Testis (tissue), 2 donors: ENCODE results near the gene TMEM126A.

Experiments used
- POLR2A ChIP-seq: fragments of 450-650 bp; IDR thresholded peaks from one replicate; pipeline ENCODE4 v1.6.1; 2017; ENCODE audit warnings: antibody characterized with exemption, mild to moderate bottlenecking, moderate library complexity
- TF ChIP-seq, protein P1 (sequence below), 3 experiments: fragments of 450-650 bp in 2 of 3; fragments of 200-600 bp in 1 of 3; sonication (generic) in 1 of 3; IDR thresholded peaks; one replicate each; pipeline ENCODE4 v1.5.1; 2016 to 2019; ENCODE audit warnings: antibody characterized with exemption in 3 of 3, mild to moderate bottlenecking in 2 of 3, moderate library complexity in 1 of 3

- no peak for TF ChIP-seq POLR2A
- TF ChIP-seq, protein P1, sequence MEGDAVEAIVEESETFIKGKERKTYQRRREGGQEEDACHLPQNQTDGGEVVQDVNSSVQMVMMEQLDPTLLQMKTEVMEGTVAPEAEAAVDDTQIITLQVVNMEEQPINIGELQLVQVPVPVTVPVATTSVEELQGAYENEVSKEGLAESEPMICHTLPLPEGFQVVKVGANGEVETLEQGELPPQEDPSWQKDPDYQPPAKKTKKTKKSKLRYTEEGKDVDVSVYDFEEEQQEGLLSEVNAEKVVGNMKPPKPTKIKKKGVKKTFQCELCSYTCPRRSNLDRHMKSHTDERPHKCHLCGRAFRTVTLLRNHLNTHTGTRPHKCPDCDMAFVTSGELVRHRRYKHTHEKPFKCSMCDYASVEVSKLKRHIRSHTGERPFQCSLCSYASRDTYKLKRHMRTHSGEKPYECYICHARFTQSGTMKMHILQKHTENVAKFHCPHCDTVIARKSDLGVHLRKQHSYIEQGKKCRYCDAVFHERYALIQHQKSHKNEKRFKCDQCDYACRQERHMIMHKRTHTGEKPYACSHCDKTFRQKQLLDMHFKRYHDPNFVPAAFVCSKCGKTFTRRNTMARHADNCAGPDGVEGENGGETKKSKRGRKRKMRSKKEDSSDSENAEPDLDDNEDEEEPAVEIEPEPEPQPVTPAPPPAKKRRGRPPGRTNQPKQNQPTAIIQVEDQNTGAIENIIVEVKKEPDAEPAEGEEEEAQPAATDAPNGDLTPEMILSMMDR (IDR thresholded peaks at IDR 0.05): no peak
These were observed 19.6 kb upstream of the TMEM126A start, which contains the start of gene TMEM126B for GRCh38 chr11:85627998-85628770.
